Anterior cingulate cortex (tissue), 58 donors: ENCODE results near the gene ARHGAP26.
A peak's percentile ranks its signal among the peaks of the same experiment; 100 is the strongest.
"Not testable (repeated sequence)": the region's sequence is repeated elsewhere in the genome, so short reads cannot be mapped to it uniquely, and the experiment has no call there.

Experiments
- DNase-seq, 58 donors: peaks; one replicate each; lab custom pipeline; 2025; lab: John Stamatoyannopoulos, UW

Gene ARHGAP26

DNA sequence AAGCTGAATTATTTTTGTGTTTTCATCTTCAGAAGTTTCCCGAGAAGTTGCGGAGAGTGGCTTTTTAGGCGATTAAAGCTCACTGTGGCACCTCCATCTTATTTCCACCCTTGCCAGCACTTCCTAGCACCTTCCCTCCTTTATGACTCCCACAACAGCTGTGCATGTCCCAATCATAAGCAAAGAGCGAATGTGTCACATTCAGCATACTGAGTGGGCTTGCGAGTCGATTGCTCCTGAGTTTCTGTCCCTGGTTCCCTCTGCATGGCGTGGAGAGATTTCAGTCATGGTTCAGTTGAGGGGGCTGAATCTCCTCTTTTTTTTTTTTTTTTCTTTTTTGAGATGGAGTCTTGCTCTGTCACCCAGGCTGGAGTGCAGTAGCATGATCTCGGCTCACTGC is 144.9 kb downstream of the ARHGAP26 start:
- no peak for DNase-seq

GRCh38 chr5:142915813-142916424 is 145.7 kb downstream of the ARHGAP26 start:
- DNase-seq = peak in 1 of 58 donors; percentile 4

DNA sequence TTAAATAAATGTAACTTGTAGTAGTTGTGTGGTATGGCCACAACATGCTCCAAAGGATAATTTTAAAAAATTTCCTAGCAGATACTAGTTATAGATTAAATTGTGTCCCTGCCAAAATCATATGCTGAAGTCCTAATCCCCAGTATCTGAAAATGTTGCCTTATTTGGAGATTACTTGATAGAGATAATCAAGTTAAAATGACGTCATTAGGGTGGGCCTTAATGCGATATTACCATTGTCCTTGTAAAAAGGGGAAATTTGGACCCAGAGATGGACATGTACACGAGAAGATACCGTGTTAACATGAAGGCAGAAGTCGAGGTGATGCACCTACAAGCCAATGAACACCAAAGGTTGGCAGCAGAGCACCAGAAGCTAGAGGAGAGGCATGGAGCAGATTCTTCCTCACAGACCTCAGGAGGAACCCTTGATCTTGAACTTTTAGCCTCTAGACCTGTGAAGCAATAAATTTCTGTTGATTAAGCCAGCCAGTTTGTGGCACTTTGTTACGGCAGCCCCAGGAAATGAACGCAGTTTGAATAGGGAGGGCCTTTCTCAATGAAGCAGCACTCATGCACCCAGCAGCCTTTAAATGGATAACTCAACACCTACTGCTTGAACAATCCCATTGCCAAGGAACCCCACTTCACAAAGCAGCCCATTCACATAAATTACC is 148.9 kb downstream of the ARHGAP26 start:
- no peak for DNase-seq

DNA sequence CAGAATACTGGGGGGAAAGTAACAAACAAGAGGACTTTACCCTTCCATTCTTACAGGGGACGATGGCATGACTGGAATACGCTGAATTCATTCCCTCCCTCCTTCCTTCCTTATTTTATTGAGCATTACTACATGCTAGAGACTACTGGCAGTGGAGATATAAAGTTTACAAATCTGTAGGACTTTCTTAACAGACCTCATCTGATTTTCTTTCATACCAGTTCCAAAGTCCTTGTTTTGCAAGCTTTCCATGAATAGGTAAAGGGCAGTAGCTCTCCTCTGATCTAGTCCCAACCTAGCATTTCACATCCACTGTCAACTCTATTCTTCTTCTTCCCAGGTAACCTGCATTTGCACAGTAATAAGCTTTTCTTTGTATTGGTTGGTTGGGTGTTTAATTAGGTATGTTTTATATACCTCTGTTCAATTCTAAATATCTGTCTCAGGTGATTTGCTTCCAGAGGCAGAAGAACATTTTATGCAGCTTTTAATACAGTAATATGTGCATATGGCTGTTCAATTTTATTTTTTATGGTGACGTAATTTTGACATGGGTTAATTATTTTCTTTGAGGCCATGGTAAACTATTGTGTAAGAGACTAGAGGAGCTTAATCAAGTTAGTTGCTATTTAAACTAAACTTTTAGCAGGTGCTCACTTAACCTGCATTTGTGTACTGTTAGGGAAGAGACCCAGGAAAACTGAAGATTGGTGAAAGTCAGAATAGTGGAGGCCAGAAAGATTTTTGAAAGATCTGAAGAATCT is 150.9 kb downstream of the ARHGAP26 start:
- DNase-seq = no peak

DNA sequence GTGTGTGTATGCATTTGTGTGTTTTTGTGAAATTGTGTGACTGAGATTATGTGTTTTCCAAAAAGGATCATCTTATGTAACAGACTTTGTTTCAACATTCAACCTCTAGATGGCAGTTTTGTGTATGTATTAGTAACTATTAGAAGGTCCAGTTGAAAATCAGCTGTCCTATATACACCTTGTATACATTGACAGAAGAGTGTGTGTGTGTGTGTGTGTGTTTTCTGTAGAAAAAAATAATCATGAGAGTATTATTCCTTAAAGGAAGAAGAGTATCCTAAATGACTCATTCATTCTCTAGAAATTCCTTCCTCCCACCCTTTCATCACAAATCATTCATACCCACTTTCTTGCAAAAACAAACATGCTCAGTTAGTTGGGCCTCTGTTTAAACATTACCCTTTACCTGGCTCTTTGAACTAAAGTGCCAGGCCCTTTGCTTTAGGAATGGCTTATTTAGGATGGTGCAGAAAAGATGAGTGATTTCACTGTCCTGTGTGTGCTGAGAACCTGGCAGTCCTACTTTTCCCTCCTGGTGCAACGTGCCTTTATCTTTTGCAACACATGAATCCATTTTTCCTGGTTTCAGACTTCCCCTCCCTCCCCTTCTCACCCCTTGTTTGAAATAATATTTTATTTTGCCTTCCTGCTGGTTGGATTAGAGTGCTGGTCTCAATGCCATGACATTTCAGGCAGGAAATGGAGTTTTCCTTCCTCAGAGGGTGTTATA is 152.2 kb downstream of the ARHGAP26 start:
- DNase-seq = peak in 1 of 58 donors; percentile 15

- no peak for DNase-seq
Observed at GRCh38 chr5:142924135-142924883, 154.1 kb downstream of the ARHGAP26 start.

GRCh38 chr5:142925795-142926194 is 155.6 kb downstream of the ARHGAP26 start:
- DNase-seq = no peak

- no peak for DNase-seq
Observed at GRCh38 chr5:142926549-142926948, 156.4 kb downstream of the ARHGAP26 start.

- DNase-seq = not testable (repeated sequence)
Observed at GRCh38 chr5:142928999-142929398, 158.8 kb downstream of the ARHGAP26 start.

- DNase-seq = no peak
Observed at GRCh38 chr5:142929587-142929986, 159.4 kb downstream of the ARHGAP26 start.

GRCh38 chr5:142930395-142931110 is 160.4 kb downstream of the ARHGAP26 start:
- DNase-seq = no peak

- DNase-seq = no peak
Observed at GRCh38 chr5:142931896-142932686, 161.9 kb downstream of the ARHGAP26 start.

DNA sequence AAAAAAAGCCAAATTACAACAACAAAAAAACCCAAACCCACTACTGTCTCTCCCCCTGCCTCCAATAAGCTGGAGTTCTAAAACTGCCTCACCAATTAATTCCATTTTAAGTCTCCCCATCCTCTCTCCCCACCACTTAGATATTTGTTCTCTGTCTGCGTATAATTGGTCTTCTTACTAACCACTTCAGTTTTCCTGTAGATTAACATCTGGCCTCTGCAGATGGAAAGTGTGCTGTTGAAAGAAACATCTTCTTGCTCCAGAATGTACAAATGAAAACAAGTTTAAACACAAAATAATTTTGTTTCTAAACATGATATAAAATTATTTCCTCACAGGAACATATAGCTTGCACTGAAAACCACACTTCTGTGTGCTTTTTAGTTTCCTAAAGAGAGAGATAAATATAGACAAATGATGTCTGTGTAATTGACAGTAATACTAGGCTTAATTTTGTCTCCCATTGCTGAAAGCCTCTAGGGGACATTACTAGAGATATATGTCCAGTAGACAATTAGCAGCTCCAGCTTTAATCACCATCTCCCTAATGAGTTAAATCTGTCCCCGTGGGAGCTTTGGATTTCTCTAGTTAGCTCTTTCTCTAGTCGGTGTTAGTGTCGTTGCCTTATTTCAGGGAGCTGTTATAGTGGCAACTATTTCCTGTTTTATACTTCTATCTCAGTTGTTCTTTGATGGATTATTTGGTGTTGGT is 164.0 kb downstream of the ARHGAP26 start:
- no peak for DNase-seq

- DNase-seq = no peak
Observed at GRCh38 chr5:142935014-142935413, 164.8 kb downstream of the ARHGAP26 start.

DNA sequence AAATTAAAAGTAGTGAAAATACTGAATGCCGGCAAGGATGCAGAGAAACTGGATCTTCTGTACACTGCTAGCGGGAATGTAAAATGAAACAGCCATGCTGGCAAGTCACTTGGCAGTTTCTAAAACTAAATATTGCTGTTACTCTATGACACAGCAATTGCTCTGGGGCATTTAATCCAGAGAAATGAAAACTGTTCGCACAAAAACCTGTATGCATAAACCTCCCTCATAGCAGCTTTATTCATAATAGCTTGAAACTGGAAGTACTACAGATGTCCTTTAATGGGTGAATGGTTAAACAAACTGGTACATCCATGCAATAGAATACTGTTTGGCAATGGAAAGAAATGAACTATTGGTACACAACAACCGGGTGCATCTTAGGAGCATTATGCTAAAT is 167.2 kb downstream of the ARHGAP26 start:
- DNase-seq = no peak

- peak in 1 of 58 donors; percentile 22 for DNase-seq
Observed at GRCh38 chr5:142938266-142938880, 168.2 kb downstream of the ARHGAP26 start.

DNA sequence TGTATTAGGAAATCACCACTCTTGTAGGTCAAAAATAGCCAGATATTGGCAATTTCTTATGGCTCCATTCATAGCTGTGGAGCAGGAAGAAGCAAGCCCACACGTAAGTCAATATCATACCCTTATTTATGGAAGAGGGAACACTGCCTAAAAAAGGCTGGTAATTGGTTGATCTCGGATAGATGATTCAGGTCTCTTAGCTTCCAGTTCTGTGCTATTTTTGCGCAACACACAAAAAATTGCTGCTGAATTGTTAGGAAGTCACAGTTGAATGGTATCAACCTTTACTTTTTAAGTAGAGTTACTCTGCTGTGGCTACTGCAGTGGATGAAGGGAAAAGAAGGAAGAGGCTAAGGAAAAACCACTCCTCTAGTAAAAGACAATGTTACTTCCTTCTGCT is 168.8 kb downstream of the ARHGAP26 start:
- no peak for DNase-seq

GRCh38 chr5:142939884-142940283 is 169.7 kb downstream of the ARHGAP26 start:
- DNase-seq = no peak
